Activated T-cell treated with anti-CD3 and anti-CD28 coated beads for 4 hours (primary cell): ENCODE data around the gene TEX26.

Experiments
- DNase-seq: peaks from one replicate; pipeline ENCODE4 v3.0.0-alpha.2; 2020

Gene TEX26

GRCh38 chr13:30982506-30982905 is 50.0 kb downstream of the TEX26 start:
- DNase-seq: no peak

- no peak for DNase-seq
Observed at GRCh38 chr13:30982906-30983305, 50.5 kb downstream of the TEX26 start.

DNA sequence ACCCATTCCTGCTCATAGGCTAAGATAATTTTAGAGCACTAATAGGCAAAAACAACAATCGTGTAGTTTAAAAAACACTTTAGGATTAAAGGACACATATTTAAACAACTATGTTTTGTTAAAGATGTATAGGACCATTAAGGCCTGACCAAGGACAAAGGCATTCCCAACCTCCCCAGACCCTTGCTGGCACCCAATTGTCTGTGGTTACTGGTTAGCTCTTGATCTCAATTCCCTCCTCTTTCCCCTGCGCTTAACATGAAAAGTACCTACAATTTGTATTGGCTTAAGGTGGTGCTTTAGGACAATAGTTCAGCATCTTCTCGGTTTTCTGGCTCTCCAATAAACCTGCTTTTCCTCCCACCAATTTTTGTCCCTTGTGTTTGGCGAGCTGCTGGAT is 51.0 kb downstream of the TEX26 start:
- DNase-seq: no peak

- DNase-seq: no peak
Observed at GRCh38 chr13:30984620-30985019, 52.2 kb downstream of the TEX26 start.

- no peak for DNase-seq
Observed at GRCh38 chr13:30985637-30986205, 53.3 kb downstream of the TEX26 start.

- DNase-seq: no peak
Observed at GRCh38 chr13:30991184-30991583, 58.7 kb downstream of the TEX26 start.

DNA sequence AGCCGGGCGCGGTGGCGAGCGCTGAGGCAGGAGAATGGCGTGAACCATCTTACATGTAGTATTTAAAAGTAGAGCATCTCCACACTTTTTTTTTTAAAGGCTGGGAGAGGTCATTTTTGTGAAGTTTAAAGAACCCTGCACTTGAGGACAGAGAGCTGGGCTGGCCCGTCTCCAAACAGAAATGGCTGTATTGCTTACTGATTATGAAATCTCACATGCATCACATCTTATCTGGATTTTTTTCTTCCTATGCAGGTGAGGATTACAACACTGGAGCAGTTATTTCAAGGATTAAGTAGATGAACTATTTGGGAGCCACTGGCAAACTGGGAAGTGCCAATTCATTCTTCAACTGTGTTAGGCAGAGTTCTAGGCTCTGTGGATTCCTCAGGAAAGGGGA is 59.5 kb downstream of the TEX26 start:
- no peak for DNase-seq

DNA sequence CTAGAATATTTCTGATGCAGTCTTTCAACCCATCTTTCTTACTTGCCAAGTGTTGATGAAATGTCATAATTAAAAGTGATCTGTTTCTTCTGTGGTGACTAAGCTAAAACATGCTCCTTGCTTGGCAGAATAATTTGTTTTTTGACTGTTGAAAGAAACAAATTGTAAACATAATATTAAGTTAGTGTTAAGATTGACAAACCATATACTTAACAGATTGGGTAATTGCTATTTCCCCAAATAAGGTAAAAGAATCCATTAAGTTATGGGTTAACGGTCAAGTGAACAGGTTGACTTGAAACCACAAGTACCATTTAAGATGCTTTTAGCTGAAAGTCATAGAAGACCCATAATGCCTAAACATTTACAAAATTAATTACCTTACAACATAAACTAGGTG is 62.9 kb downstream of the TEX26 start:
- no peak for DNase-seq

DNA sequence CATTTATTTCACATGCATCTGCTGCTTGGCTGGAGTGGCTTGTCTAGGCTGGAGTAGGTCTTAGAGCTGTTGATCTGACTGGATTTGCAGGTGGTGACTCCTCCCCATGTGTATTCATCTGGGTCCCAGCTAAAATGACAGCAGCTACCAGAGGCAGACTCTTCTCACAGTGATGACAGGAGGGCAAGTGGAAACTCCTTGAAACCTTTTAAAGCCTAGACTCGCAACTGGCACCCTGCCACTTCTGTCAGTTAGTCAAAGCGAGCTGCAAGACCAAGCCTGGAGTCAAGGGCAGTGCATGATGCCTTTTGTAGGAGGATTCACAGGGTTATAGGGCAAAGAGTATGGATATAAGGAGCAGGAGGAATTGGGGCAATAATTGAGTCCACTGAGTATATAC is 65.2 kb downstream of the TEX26 start:
- DNase-seq: no peak

DNA sequence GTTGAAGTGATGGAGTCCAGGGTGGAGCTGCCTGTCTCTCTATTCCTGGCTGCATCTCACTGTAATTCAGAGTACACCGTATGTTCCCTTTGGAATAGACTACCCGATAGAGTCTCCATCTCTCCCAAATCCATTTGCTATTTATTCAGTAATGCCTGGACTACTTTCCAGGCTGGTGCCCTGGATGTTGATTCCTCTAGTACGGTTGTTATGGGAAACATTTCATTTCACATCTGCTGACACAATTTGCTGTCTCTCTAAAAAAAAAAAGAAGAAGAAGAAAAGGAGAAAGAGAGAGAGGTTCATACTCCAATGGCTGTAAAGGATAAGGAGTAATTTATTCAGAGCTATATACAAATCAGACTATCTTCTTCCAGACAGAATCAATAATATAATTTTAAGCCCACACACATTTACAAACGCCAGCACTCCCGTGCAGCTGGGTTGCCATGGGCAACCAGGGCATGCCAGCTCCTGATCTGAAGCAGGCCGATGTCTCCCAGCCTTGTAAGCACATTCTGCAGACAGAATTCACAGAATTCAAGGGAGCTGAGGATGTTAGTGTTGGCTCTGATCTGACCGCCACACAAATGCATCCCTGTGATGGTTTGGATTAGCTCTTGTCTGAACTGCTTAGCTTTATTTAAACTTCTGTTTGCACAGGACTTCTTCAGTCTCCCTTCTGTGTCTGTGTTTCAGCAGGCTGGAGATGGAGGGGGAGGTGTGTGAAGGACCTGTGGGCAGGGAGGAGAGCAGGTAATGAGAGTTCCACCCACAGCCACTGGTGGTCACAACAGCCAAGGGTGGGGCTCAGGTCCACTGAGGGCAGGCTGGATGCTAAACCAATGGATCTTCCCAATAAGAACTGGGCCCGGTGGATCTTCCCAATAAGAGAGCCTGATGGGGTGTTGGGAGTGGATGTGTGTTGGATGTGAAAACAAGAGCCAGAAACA is 66.0 kb downstream of the TEX26 start:
- no peak for DNase-seq

DNA sequence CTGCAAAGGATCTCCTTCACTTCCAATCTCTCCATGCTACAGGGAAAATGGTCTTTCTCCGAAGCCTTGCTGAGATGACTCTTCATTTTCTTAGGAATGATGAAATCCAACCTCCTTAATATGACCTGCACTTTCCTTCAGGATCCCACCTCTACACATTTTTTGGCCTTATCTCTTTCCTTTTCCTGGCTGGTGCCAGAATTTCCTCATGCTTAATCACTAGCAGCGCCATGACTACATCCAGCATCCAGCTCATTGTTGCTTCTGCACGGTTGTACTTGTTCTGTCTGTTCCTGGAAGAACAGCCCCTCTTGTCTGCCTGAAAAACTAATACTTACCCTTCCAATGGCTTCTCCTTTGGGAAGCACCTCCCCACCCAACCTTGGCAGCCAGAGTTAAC is 68.4 kb downstream of the TEX26 start:
- DNase-seq: no peak

DNA sequence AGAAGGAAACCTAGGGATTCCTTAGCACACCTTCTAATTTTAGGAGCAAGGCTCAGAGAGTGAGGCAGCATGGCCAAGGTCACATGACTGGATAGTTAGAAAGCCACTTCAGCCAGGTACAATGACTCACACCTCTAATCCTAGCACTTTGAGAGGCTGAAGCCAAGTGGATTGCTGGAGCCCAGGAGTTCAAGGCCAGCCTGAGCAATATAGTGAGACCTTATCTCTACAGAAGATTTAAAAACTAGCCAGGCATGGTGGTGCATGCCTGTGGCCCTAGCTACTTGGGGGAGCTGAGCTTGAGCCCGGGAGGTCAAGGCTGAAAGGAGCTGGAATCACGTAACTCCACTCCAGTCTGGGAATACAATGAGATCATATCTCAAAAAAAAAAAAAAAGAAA is 69.2 kb downstream of the TEX26 start:
- no peak for DNase-seq

GRCh38 chr13:31005066-31005465 is 72.6 kb downstream of the TEX26 start:
- no peak for DNase-seq

DNA sequence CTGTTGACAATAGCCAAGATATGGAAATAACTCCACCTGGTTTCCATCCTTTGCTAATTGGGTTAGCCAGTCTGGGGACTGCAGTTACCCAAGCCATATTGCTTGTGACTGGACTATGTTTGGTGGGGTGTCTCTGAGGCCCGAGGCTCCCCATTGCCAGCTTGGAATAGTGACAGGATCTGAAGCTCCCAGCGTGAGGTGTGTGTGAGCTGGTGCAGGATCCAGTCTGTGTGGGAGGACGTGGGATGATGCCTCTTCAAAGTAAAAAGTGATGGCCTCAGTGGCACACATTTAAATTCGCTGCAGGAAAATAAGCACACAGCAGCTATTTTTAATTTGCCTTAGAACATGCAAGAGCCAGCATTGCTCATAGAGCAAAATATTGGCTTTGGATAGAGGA is 75.0 kb downstream of the TEX26 start:
- no peak for DNase-seq

- no peak for DNase-seq
Observed at GRCh38 chr13:31008400-31009115, 76.1 kb downstream of the TEX26 start.

GRCh38 chr13:31009166-31009565 is 76.7 kb downstream of the TEX26 start:
- no peak for DNase-seq

DNA sequence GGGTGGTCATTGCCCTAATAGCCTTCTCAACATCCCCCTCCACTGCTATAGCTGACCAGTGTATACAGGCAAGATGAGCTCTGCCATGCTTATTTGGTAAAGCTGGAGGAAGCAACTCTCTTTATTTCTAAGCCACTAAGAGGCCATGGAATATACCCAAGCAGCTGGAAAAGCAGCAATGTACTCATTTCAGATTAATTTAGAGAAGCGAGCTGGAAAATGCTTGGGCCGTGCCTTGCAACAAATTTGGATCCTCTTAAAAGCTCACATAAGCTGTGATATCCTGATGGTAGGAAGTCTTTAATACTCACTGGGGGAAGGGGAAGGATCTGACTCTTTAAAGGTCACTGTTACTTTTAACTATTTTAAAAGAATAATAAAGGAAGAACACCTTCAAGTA is 77.8 kb downstream of the TEX26 start:
- DNase-seq: no peak

- DNase-seq: no peak
Observed at GRCh38 chr13:31011193-31011860, 78.9 kb downstream of the TEX26 start.

GRCh38 chr13:31011901-31012654 is 79.6 kb downstream of the TEX26 start:
- DNase-seq: no peak

- DNase-seq: no peak
Observed at GRCh38 chr13:31012655-31013024, 80.2 kb downstream of the TEX26 start.

GRCh38 chr13:31014456-31014855 is 82.0 kb downstream of the TEX26 start:
- no peak for DNase-seq

GRCh38 chr13:31015199-31015598 is 82.7 kb downstream of the TEX26 start:
- no peak for DNase-seq
